ENCODE data around the gene POLR3GL.

The POLR3GL gene

DNA sequence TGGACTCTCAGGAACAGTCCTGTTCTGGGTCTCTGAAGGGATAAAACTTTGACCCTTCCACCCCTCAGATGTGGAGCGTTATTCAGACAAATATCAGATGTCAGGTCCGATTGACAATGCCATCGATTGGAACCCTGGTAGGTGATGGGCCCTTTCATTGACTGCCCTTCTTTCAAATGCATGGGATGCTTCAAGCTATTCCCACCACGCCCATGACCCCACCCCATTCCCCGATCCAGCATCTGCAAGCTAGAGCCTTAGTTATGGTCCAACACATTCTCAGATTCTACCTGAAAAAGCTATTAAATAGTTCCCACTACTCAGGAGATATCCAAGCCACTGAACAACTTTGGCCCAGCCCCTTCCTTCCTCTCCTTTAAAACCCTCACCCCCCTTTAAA is 12.5 kb downstream of the POLR3GL start:
- DNase-seq: no peak

GRCh38 chr1:145977486-145978470 is 13.3 kb downstream of the POLR3GL start:
- peak; percentile 71 for DNase-seq

DNA sequence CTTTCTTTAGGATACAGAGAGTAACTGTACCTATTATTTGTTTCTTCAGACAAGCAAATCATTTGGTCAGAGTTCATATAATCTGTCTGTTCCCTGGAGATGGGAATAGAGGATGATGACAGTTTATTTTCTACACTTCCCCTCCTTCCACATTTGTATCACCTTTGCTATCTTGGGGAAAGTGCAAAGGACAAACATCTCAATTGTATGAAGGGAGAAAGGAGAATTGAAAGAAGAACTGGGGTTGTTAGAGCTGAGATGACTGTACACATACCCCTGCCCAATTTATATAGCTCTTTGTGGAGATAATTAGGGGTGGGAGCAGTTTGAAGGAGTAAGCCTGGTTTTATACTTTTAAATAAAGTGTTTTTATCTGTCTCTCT is 14.0 kb downstream of the POLR3GL start:
- no peak for DNase-seq

DNA sequence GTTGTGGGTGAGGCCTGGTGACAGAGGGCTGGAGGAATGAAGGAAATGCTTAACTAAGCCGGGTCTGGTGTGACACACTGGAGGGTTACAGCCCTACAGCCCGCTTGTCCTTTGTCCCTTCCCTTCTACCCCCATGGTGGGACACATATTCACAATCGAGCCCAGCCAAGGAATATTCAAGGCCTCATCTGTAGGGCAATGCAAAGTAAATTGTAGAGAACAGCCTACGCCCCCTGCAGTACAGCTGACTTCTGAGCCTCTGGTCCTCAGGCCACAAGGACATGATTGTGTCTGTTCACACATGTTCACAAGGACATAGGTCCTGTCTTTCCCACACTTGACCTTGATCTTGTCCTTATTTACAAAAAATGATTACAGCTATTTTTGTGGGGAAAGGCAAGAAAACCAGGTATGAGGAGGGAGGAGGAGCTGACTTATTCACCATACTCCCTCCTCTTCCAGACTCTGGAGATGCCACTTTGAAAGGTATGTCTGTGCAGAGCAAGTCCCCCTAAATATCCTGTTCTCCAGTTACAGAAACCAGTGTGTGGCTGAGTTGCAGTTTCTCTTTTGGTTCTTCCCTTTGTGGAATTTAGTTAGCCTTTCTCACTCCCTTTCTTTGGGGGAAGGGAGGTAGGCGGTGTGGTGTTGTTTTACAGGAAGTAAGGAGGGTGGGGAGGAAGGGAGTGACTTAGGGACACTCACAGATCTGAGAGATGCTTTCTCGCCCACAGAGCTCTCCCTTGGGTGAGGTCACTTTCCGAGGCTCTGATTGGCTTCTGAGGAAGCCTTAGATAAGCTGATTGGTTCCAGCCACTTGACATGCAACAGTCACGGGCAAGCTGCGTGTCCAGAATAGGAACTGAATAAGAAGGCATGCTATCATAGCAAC is 14.6 kb downstream of the POLR3GL start:
- DNase-seq: peak; percentile 80

- DNase-seq: no peak
Observed at GRCh38 chr1:145979746-145980456, 15.4 kb downstream of the POLR3GL start.

- no peak for DNase-seq
Observed at GRCh38 chr1:145980457-145980994, 16.0 kb downstream of the POLR3GL start.

- DNase-seq: no peak
Observed at GRCh38 chr1:145982010-145982723, 17.7 kb downstream of the POLR3GL start.

DNA sequence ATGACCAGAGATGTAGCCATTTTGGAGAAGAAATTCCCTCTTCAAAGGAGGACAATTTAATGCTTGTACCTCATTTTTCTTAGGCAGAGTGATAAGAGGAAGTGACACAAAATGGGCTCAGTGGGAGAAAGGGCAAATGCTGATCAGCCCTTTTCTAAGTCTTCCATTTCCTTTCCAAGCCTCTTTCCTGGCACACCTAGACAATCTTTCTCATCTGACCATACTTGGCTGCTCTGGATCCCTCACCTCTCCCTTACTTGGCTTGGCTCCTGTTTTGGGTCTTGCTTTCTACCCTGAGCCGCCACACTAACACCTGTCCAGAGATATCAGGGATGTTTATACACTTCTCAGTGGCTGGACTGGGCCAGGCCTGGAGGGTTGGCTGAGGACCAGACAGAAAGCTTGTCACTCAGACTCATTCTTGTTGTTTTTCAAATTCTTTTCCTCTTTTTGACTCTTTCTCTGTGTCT is 18.8 kb downstream of the POLR3GL start:
- DNase-seq: no peak

GRCh38 chr1:145983960-145984830 is 19.7 kb downstream of the POLR3GL start:
- no peak for DNase-seq

- no peak for DNase-seq
Observed at GRCh38 chr1:145985129-145985501, 20.6 kb downstream of the POLR3GL start.

DNA sequence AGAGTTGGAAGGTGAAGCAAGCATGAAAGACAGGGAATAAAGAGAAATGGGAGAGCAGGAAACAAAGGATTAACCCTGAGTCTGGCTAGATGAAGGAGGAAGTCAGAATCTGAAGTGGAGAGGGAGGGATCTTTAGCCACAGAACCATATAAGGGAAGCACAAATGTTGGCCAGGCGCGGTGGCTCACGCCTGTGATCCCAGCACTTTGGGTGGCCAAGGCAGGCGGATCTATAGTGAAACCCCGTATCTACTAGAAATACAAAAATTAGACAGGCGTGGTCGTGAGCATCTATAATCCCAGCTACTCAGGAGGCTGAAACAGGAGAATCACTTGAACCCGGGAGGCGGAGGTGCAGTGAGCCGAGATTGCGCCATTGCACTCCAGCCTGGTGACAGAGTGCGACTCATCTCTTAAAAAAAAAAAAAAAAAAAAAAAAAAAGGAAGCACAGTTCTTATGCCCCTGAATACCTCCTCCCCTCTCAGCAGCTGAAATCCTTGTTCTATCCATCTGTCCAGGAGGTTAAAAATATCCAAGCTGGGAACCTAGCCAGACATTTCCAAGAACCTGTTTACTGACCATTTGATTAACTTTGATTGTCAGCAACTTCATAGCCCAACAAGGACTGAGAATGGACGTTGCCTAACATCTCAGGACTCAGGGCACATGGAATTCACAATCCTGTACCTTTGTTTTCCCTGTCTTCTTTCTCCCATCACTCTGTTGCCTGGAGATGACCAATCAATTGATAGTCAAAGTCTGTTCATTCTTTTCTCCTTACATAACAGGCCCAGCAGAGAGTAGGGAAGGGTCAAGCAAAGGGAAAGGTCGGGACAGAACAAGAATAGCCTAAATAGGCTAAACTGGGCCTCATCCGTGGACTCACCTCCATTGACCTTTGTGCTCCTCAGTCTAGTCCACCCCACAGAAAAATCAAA is 21.3 kb downstream of the POLR3GL start:
- DNase-seq: no peak

DNA sequence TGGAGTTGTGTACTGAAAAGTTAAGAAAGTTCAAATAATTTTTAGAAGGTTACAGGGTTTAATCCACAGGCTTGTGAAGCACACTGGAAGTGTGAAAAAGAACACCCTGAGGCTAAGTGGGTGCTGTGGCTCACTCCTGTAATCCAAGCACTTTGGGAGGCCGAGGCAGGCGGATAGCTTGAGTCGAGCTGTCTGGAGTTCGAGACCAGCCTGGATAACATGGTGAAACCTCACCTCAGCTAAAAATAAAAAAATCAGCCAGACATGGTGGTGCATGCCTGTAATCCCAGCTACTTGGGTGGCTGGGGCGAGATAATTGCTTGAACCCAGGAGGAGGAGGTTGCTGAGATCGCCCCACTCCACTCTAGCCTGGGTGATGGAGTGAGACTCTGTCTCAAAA is 22.1 kb downstream of the POLR3GL start:
- DNase-seq: no peak

DNA sequence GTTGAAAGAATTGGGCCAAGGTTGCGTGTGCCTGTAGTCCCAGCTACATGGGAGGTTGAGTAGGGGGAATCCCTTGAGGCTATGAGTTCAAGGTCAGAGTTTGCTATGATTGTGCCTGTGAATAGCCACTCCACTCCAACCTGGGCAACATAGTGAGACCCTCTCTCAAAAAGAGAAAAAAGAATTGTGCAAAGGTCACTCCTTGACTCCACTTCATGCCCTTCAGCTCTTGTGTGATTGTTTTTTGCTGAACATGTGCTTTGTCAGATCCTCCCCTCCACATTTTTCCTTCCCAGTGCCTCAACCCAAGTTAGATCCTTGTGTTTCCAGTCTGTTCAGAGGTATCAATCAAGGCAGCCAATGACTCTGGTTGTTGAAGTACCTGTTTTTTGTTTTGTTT is 23.4 kb downstream of the POLR3GL start:
- no peak for DNase-seq

- DNase-seq: no peak
Observed at GRCh38 chr1:145988773-145989172, 24.3 kb downstream of the POLR3GL start.

DNA sequence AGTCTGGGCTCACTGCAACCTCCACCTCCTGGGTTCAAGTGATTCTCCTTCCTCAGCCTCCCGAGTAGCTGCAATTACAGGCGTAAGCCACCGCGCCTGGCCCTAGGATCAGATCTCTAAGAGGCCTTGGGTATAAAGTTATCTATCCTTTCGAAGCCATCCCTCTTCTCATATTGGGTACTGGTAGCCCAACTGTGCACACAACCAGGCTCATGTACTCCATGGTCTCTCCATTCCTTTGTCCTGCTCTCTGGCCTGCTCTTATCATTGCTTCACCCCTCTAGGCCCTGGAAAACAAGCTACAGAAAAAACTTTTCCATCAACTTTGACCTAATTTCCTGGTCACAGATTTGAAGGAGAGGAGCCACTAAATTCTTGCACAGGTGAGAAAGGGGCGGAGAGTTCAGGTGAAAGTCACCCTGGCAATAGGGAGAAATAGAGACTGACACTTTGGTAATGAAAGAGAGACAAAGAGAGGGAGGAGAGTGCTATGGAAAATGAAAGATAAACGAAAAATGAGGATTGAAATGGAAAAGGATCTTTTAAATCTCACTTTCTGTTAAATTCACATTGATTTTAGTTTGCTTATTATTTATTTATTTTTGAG is 25.9 kb downstream of the POLR3GL start:
- no peak for DNase-seq

GRCh38 chr1:145991735-145992412 is 27.4 kb downstream of the POLR3GL start:
- DNase-seq: no peak

GRCh38 chr1:145992502-145992936 is 28.0 kb downstream of the POLR3GL start:
- DNase-seq: no peak

DNA sequence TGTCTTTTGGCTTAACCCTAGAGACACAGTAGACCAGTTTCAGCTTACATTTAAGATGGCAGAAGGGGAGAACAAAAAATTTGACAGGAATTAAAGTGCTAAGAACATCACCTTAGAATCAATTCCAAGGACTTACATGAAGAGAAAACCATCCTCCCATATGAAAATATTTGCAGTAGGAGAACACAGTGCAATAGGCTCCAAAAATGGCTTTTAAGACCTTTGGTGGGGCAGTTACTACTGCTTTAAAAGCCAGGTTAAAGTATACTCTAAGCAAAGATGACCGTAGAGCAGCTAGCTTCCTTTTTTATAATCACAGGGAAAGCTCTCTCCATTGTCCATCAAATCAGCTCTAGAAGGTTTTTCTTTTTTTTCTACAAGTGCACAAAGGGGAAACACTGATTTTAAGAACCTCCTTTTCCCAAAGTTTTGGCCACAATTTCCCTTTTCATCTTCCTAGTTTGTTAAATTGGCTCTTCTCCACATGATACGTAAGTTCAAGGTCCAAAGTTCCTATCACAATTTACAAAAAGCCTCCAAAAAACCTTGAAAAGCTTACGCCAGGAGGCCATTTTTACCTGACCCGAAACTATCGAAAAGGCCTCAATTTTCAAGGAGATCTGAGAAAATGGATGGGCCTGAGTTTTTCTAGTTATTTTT is 28.6 kb downstream of the POLR3GL start:
- DNase-seq: no peak
